GM12878 (cell line): Measurements from ENCODE around the gene RESP18. TPM values are rescaled to one million over a fixed set of nuclear protein-coding genes. Genes with fewer than 3 reads are reported as not detected.

Experiments used
- ATAC-seq: fragments of 200-7000 bp; cut with Tn5 transposase; 3 replicates; pipeline ENCODE4 v1.9.1; 2020; ENCODE audit warnings: mild to moderate bottlenecking, moderate library complexity
- BruUV-seq: library from RNA; stranded (reverse); fragments of 400-500 nt; replicated peaks from 2 replicates; lab custom pipeline; 2021; lab: Mats Ljungman, UMichigan
- CTCF ChIA-PET: fragments of 300-600 bp; sonication (Branson Sonifier 250); formaldehyde crosslinking; extraction: SDS; loops from one replicate; lab custom pipeline; 2021; ENCODE audit warnings: inconsistent platforms; lab: Yijun Ruan, JAX
- POLR2A ChIA-PET: fragments of 350-600 bp; formaldehyde crosslinking; extraction: SDS; loops from one replicate; lab custom pipeline; 2021; ENCODE audit warnings: inconsistent platforms; lab: Charles Lee
- RAD21 ChIA-PET: fragments of 300-600 bp; sonication (Branson Sonifier 250); formaldehyde crosslinking; loops from one replicate; lab custom pipeline; 2023; ENCODE audit warnings: antibody characterized with exemption; ENCODE audit not compliant: unreplicated experiment; lab: Charles Lee
- SMC1A ChIA-PET: fragments of 300-600 bp; sonication (Branson Sonifier 250); formaldehyde crosslinking; loops from one replicate; lab custom pipeline; 2023; ENCODE audit not compliant: unreplicated experiment, uncharacterized antibody; lab: Charles Lee
- DNase-seq: peaks from one replicate; pipeline ENCODE4 v3.0.0-alpha.2; 2011; ENCODE audit warnings: low read depth, low spot score
- FAIRE-seq: peaks from 3 replicates; lab custom pipeline; 2011; peaks lifted over from hg19 to GRCh38; lab: Jason Lieb, UNC
- H2AFZ ChIP-seq: 2 replicates; pipeline ENCODE4 v1.6.0; 2011; ENCODE audit warnings: low read depth, low read length, control low read depth; ENCODE audit not compliant: control insufficient read depth
- H3K27ac ChIP-seq: 2 replicates; pipeline ENCODE4 v1.5.1; 2011; ENCODE audit warnings: control low read depth; ENCODE audit not compliant: control insufficient read depth, insufficient read depth
- H3K27me3 ChIP-seq, 2 experiments: replicated peaks in 1 of 2; 2 replicates each; pipeline versions ENCODE4 v1.6.0 to v1.6.1; 2011; ENCODE audit warnings: low read length in 1 of 2; ENCODE audit not compliant: control insufficient read depth in 2 of 2, insufficient read depth in 2 of 2
- H3K36me3 ChIP-seq, 2 experiments: 2 replicates each; pipeline ENCODE4 v1.5.1; 2011; ENCODE audit warnings: low read length in 1 of 2; ENCODE audit not compliant: control insufficient read depth in 2 of 2, insufficient read depth in 2 of 2
- H3K4me1 ChIP-seq: 2 replicates; pipeline ENCODE4 v1.6.1; 2011; ENCODE audit warnings: mild to moderate bottlenecking, low read length, moderate library complexity, mixed read lengths; ENCODE audit not compliant: control insufficient read depth, insufficient read depth
- H3K4me2 ChIP-seq: 2 replicates; pipeline ENCODE4 v1.6.0; 2011; ENCODE audit warnings: control low read depth; ENCODE audit not compliant: control insufficient read depth, insufficient read depth
- H3K4me3 ChIP-seq: fragments of 200-600 bp; sonication (generic); 2 replicates; pipeline ENCODE4 v1.5.1; 2016
- H3K79me2 ChIP-seq: 2 replicates; pipeline ENCODE4 v1.6.0; 2011; ENCODE audit warnings: low read length; ENCODE audit not compliant: control insufficient read depth, insufficient read depth
- H3K9ac ChIP-seq: 2 replicates; pipeline ENCODE4 v1.8.0; 2011; ENCODE audit warnings: low read length, control low read depth, mixed read lengths; ENCODE audit not compliant: control insufficient read depth, insufficient read depth
- H3K9me3 ChIP-seq: replicated peaks from 3 replicates; pipeline ENCODE4 v1.5.1; 2011; ENCODE audit warnings: mild to moderate bottlenecking, low read length; ENCODE audit not compliant: control insufficient read depth, insufficient read depth
- H4K20me1 ChIP-seq: 2 replicates; pipeline ENCODE4 v1.6.0; 2011; ENCODE audit not compliant: control insufficient read depth, insufficient read depth
- CBFB ChIP-seq: IDR thresholded peaks from 2 replicates; pipeline ENCODE4 v1.6.1; 2016; ENCODE audit warnings: antibody characterized with exemption, low read depth
- EED ChIP-seq: sonication (generic); IDR thresholded peaks from 2 replicates; pipeline ENCODE4 v1.6.1; 2016; ENCODE audit warnings: antibody characterized with exemption, low read depth
- EGR1 ChIP-seq, 2 experiments: IDR thresholded peaks; 1 replicate in 1 of 2; 2 replicates in 1 of 2; pipeline ENCODE4 v1.6.1; 2011 to 2012; ENCODE audit warnings: low read depth in 2 of 2, low read length in 2 of 2, borderline replicate concordance in 1 of 2, mild to moderate bottlenecking in 1 of 2, moderate library complexity in 1 of 2
- FOXK2 ChIP-seq: fragments of 450-650 bp; IDR thresholded peaks from 2 replicates; pipeline ENCODE4 v1.6.1; 2017; ENCODE audit warnings: mild to moderate bottlenecking, moderate library complexity
- FOXM1 ChIP-seq: IDR thresholded peaks from 2 replicates; pipeline ENCODE4 v1.6.1; 2012; ENCODE audit warnings: low read depth, mild to moderate bottlenecking, inconsistent platforms, low read length, moderate library complexity
- HDGF ChIP-seq: fragments of 450-650 bp; IDR thresholded peaks from 2 replicates; pipeline ENCODE4 v1.6.1; 2016; ENCODE audit warnings: antibody characterized with exemption
- KAT2A ChIP-seq: conservative IDR thresholded peaks from 2 replicates; pipeline ENCODE4 v1.6.1; 2011; ENCODE audit warnings: low read depth, low read length; ENCODE audit not compliant: control insufficient read depth
- POLR2AphosphoS2 ChIP-seq: IDR thresholded peaks from 2 replicates; pipeline ENCODE4 v1.6.1; 2011; ENCODE audit warnings: low read depth, mild to moderate bottlenecking, low read length, improper control_type of control experiment, moderate library complexity
- SMARCA5 ChIP-seq: fragments of 450-650 bp; IDR thresholded peaks from 2 replicates; pipeline ENCODE4 v1.6.1; 2017; ENCODE audit warnings: mild to moderate bottlenecking
- WGBS: methylation state at CpG from one replicate; pipeline ENCODE4 v1.1.6; 2016; ENCODE audit warnings: low lambda C conversion rate; ENCODE audit not compliant: insufficient replicate concordance, insufficient coverage; ENCODE audit errors: missing lambda C conversion rate; 5-methylcytosine and 5-hydroxymethylcytosine counted together
- in situ Hi-C: fragments of 300-500 bp; cut with MboI; formaldehyde crosslinking; loops from 9 replicates; pipeline ENCODE4 v1.14.3; 2018; ENCODE audit warnings: mixed read lengths
- intact Hi-C: fragments of 100-400 bp; cut with micrococcal nuclease; formaldehyde crosslinking; loops from one replicate; pipeline ENCODE4 v1.14.2; 2022; ENCODE audit not compliant: unreplicated experiment
- polyA plus RNA-seq, 11 experiments: library from polyadenylated mRNA; depleted of rRNA in 4 of 11; unstranded in 6 of 11; stranded (reverse) in 5 of 11; fragments of >200 nt; fragmentation: Nextera tagmentation in 4 of 11; fragmentation: Illumina TruSeq in 1 of 11; extraction: Ambion mirVana in 4 of 11; extraction: Trizol in 1 of 11; gene quantifications; 1 replicate in 1 of 11; 2 replicates in 10 of 11; pipeline versions ENCODE4 v1.2.1 to v1.2.3, GENCODE V29; 2011 to 2016; ENCODE audit warnings: inconsistent platforms in 2 of 11, missing spikeins in 2 of 11, low read depth in 1 of 11
- total RNA-seq, 4 experiments: library from RNA; depleted of rRNA in 3 of 4; stranded (reverse); fragments of >200 nt in 3 of 4; fragmentation: Illumina TruSeq in 1 of 4; extraction: Trizol in 1 of 4; gene quantifications; 2 replicates each; pipeline versions ENCODE4 v1.2.1 to v1.2.3, GENCODE V29; 2013 to 2021
- TF ChIP-seq, protein P1 (sequence below): IDR thresholded peaks from 2 replicates; pipeline ENCODE4 v1.6.1; 2011; ENCODE audit warnings: borderline replicate concordance, low read depth, mild to moderate bottlenecking, moderate library complexity, low read length; ENCODE audit not compliant: insufficient read depth, poor library complexity, severe bottlenecking
- TF ChIP-seq, protein P2 (sequence below): fragments of 450-650 bp; IDR thresholded peaks from 2 replicates; pipeline ENCODE4 v1.6.1; 2017; ENCODE audit warnings: mild to moderate bottlenecking, low read depth, inconsistent platforms; ENCODE audit not compliant: poor library complexity, severe bottlenecking
- TF ChIP-seq, protein P3 (sequence below): fragments of 450-650 bp; IDR thresholded peaks from 2 replicates; pipeline ENCODE4 v1.6.1; 2016; ENCODE audit warnings: mild to moderate bottlenecking, moderate library complexity, borderline replicate concordance
- TF ChIP-seq, protein P4 (sequence below): IDR thresholded peaks from 2 replicates; pipeline ENCODE4 v1.6.1; 2011; ENCODE audit warnings: mild to moderate bottlenecking, low read depth, low read length, moderate library complexity; ENCODE audit not compliant: insufficient replicate concordance

The RESP18 gene
- total and polyA plus RNA-seq, 10 of the 15 experiments (the other 5 are each of a cell fraction or from before 2014, with no cell fraction given) = not detected

DNA sequence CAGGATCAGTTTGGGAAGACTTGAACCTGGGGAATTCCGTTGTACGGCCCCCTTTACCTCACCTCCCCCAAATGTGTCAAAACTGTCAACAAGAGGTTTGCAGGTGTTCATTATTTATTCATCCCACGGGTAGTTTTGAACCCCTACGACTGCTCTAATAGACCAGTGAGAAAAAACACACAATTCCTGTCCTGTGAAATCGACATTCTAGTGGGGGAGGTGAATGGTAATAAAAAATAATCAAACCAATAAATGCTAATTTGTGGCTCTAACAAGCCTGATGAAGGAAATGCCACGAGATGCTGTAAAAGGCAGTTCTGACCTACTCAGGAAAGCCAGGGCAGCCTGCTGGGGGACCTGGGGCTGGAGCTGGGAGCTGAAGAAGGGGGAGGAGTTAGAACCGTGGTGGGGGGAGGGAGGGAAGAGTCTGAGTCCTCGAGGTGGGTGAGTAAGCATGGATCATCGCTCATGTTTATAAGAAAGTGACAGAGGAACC, 53.8 kb downstream of the RESP18 start:
- FAIRE-seq (no peak), DNase-seq (no peak), ATAC-seq (peak; percentile 0; the same call in 2 of the 3 replicates)
- Histone ChIP-seq H3K9me3 (no peaks in the 10 kb centered on the region), H3K27me3 (no peaks in the 10 kb centered on the region), H3K9ac (peak overlapping the region; percentile 72), H2AFZ (peak overlapping the region; percentile 98), H3K4me1 (peaks cover 26% of the 10 kb centered on the region), H3K4me2 (peak overlapping the region; percentile 95), H4K20me1 (no peaks in the 10 kb centered on the region), H3K36me3 (no peaks in the 10 kb centered on the region; a peak in 1 of 4 replicates), H3K4me3 (peak overlapping the region; percentile 71), H3K79me2 (peaks cover 6% of the 10 kb centered on the region), H3K27ac (peak overlapping the region; percentile 90)
- in situ Hi-C loops = no loop called here
- intact Hi-C loops = loop anchor here (1.0 to 5.0 kb wide), 7 partner anchors 17 to 319 kb away; partner anchors contain the start of genes ANKZF1, ATG9A, CNPPD1 and NHEJ1
- BruUV-seq = no TSS peak
- ChIA-PET SMC1A (interaction anchor here (0.6 to 8.8 kb wide), 12 partner anchors 12 to 145 kb away, joined by 3 to 98 read pairs (median 4); partner anchors contain the start of genes CNPPD1, GLB1L, NHEJ1 and STK16), RAD21 (interaction anchor here (0.6 to 5.9 kb wide), 15 partner anchors 15 to 385 kb away, joined by 3 to 78 read pairs (median 4); partner anchors contain the start of genes ABCB6, CNPPD1, GLB1L and GMPPA), CTCF (interaction anchor here (0.5 to 13.5 kb wide), 18 partner anchors 8 to 249 kb away, joined by 3 to 257 read pairs (median 10); partner anchors contain the start of genes ANKZF1, ATG9A, CNPPD1 and DNPEP), POLR2A (interaction anchor here (0.5 to 7.0 kb wide), 11 partner anchors 9 to 385 kb away, joined by 3 to 160 read pairs (median 10); partner anchors contain the start of genes ANKZF1, ATG9A, CNPPD1 and DNPEP)
- whole genome bisulfite sequencing = 0% methylated on average over 9 of the region's 9 CpGs
- TF ChIP-seq CBFB (no peak; the same call in 1 of the 2 replicates), POLR2AphosphoS2 (0 out of 2 replicates have a peak, but pooled peaks have one; percentile 29), SMARCA5 (peak; percentile 50), EGR1 (IDR thresholded peaks at IDR 0.05; ENCODE audit: borderline replicate concordance in 1 of 2, low read depth in 2 of 2, low read length in 2 of 2) (no peak), FOXM1 (peak; percentile 66), HDGF (peak; percentile 95), FOXK2 (peak; percentile 85), EED (no peak; the same call in 1 of the 2 replicates), KAT2A (no peak)
- TF ChIP-seq, protein P1, sequence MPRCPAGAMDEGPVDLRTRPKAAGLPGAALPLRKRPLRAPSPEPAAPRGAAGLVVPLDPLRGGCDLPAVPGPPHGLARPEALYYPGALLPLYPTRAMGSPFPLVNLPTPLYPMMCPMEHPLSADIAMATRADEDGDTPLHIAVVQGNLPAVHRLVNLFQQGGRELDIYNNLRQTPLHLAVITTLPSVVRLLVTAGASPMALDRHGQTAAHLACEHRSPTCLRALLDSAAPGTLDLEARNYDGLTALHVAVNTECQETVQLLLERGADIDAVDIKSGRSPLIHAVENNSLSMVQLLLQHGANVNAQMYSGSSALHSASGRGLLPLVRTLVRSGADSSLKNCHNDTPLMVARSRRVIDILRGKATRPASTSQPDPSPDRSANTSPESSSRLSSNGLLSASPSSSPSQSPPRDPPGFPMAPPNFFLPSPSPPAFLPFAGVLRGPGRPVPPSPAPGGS = no peak
- TF ChIP-seq, protein P2, sequence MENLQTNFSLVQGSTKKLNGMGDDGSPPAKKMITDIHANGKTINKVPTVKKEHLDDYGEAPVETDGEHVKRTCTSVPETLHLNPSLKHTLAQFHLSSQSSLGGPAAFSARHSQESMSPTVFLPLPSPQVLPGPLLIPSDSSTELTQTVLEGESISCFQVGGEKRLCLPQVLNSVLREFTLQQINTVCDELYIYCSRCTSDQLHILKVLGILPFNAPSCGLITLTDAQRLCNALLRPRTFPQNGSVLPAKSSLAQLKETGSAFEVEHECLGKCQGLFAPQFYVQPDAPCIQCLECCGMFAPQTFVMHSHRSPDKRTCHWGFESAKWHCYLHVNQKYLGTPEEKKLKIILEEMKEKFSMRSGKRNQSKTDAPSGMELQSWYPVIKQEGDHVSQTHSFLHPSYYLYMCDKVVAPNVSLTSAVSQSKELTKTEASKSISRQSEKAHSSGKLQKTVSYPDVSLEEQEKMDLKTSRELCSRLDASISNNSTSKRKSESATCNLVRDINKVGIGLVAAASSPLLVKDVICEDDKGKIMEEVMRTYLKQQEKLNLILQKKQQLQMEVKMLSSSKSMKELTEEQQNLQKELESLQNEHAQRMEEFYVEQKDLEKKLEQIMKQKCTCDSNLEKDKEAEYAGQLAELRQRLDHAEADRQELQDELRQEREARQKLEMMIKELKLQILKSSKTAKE = peak; percentile 24
- TF ChIP-seq, protein P3, sequence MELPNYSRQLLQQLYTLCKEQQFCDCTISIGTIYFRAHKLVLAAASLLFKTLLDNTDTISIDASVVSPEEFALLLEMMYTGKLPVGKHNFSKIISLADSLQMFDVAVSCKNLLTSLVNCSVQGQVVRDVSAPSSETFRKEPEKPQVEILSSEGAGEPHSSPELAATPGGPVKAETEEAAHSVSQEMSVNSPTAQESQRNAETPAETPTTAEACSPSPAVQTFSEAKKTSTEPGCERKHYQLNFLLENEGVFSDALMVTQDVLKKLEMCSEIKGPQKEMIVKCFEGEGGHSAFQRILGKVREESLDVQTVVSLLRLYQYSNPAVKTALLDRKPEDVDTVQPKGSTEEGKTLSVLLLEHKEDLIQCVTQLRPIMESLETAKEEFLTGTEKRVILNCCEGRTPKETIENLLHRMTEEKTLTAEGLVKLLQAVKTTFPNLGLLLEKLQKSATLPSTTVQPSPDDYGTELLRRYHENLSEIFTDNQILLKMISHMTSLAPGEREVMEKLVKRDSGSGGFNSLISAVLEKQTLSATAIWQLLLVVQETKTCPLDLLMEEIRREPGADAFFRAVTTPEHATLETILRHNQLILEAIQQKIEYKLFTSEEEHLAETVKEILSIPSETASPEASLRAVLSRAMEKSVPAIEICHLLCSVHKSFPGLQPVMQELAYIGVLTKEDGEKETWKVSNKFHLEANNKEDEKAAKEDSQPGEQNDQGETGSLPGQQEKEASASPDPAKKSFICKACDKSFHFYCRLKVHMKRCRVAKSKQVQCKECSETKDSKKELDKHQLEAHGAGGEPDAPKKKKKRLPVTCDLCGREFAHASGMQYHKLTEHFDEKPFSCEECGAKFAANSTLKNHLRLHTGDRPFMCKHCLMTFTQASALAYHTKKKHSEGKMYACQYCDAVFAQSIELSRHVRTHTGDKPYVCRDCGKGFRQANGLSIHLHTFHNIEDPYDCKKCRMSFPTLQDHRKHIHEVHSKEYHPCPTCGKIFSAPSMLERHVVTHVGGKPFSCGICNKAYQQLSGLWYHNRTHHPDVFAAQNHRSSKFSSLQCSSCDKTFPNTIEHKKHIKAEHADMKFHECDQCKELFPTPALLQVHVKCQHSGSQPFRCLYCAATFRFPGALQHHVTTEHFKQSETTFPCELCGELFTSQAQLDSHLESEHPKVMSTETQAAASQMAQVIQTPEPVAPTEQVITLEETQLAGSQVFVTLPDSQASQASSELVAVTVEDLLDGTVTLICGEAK = peak; percentile 36; the same call in 1 of the 2 replicates
- TF ChIP-seq, protein P4, sequence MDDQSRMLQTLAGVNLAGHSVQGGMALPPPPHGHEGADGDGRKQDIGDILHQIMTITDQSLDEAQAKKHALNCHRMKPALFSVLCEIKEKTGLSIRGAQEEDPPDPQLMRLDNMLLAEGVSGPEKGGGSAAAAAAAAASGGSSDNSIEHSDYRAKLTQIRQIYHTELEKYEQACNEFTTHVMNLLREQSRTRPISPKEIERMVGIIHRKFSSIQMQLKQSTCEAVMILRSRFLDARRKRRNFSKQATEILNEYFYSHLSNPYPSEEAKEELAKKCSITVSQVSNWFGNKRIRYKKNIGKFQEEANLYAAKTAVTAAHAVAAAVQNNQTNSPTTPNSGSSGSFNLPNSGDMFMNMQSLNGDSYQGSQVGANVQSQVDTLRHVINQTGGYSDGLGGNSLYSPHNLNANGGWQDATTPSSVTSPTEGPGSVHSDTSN = peak; percentile 59
